HCT116 (cell line): ENCODE results near the gene SEPTIN6. TPM values are rescaled to one million over a fixed set of nuclear protein-coding genes. Genes with fewer than 3 reads are reported as not detected.

Experiments
- ATAC-seq: fragments of 200-7000 bp; cut with Tn5 transposase; 2 replicates; pipeline ENCODE4 v1.9.1; 2020; ENCODE audit warnings: mild to moderate bottlenecking, moderate library complexity
- BruUV-seq: library from RNA; stranded (reverse); fragments of 400-500 nt; replicated peaks from 2 replicates; lab custom pipeline; 2021; lab: Mats Ljungman, UMichigan
- CTCF ChIA-PET: fragments of 300-600 bp; sonication (Branson Sonifier 250); formaldehyde crosslinking; loops from one replicate; lab custom pipeline; 2021; ENCODE audit warnings: antibody characterized with exemption; lab: Charles Lee
- POLR2A ChIA-PET: fragments of 300-600, 350-600 bp; sonication (Branson Sonifier 250); formaldehyde crosslinking; loops from one replicate; lab custom pipeline; 2021; ENCODE audit warnings: antibody characterized with exemption; lab: Charles Lee
- RAD21 ChIA-PET, 2 experiments: fragments of 300-600 bp; sonication (Branson Sonifier 250); formaldehyde crosslinking; loops; one replicate each; lab custom pipeline; 2023; ENCODE audit warnings: low total read pairs in 2 of 2; ENCODE audit not compliant: uncharacterized antibody in 2 of 2, unreplicated experiment in 2 of 2, low non-redundant PET in 1 of 2; lab: Charles Lee
- DNase-seq: peaks from one replicate; pipeline ENCODE4 v3.0.0-alpha.2; 2010; ENCODE audit warnings: low read depth, low spot score
- H2AFZ ChIP-seq: fragments of 200-600 bp; shearing (Covaris generic), sonication (generic); 2 replicates; pipeline ENCODE4 v1.6.1; 2017; ENCODE audit warnings: low read depth, mixed run types, mixed read lengths, antibody characterized with exemption, low read length; ENCODE audit not compliant: poor library complexity, severe bottlenecking
- H3K27ac ChIP-seq: 2 replicates; pipeline ENCODE4 v1.5.1; 2012; ENCODE audit warnings: low read depth, low read length
- H3K27me3 ChIP-seq: fragments of 200-600 bp; sonication (generic); 2 replicates; pipeline ENCODE4 v1.6.1; 2016; ENCODE audit warnings: mixed run types, low read length, mixed read lengths; ENCODE audit not compliant: insufficient read depth
- H3K36me3 ChIP-seq, 2 experiments: fragments of 200-500 bp in 1 of 2; fragments of 200-600 bp in 1 of 2; sonication (Bioruptor generic) in 1 of 2; sonication (generic) in 1 of 2; 2 replicates each; pipeline versions ENCODE4 v1.5.1 to v1.6.1; 2014 to 2016; ENCODE audit warnings: low read length in 2 of 2, inconsistent platforms in 1 of 2, mixed read lengths in 1 of 2, mixed run types in 1 of 2; ENCODE audit not compliant: insufficient read depth in 2 of 2, control insufficient read depth in 1 of 2
- H3K4me1 ChIP-seq, 2 experiments: fragments of 200-600 bp in 1 of 2; sonication (generic) in 1 of 2; 2 replicates each; pipeline versions ENCODE4 v1.5.1 to v1.6.1; 2012 to 2017; ENCODE audit warnings: low read length in 2 of 2, inconsistent platforms in 1 of 2, mild to moderate bottlenecking in 1 of 2, mixed read lengths in 1 of 2, mixed run types in 1 of 2, moderate library complexity in 1 of 2; ENCODE audit not compliant: insufficient read depth in 2 of 2, control insufficient read depth in 1 of 2
- H3K4me2 ChIP-seq: fragments of 200-600 bp; sonication (generic); 2 replicates; pipeline ENCODE4 v1.6.1; 2017; ENCODE audit warnings: mixed run types, low read length, mixed read lengths
- H3K4me3 ChIP-seq, 2 experiments: fragments of 200-600 bp in 1 of 2; sonication (generic) in 1 of 2; replicated peaks in 1 of 2; 2 replicates each; pipeline ENCODE4 v1.5.1; 2011 to 2016; ENCODE audit warnings: low read length in 2 of 2, control low read depth in 1 of 2, low read depth in 1 of 2, mild to moderate bottlenecking in 1 of 2, mixed read lengths in 1 of 2, mixed run types in 1 of 2
- H3K79me2 ChIP-seq: fragments of 200-600 bp; sonication (generic); 2 replicates; pipeline ENCODE4 v1.6.1; 2017; ENCODE audit warnings: mild to moderate bottlenecking, mixed run types, low read length, moderate library complexity, mixed read lengths; ENCODE audit not compliant: insufficient read depth
- H3K9ac ChIP-seq: fragments of 200-600 bp; sonication (generic); 2 replicates; pipeline ENCODE4 v1.6.1; 2016; ENCODE audit warnings: low read length, mixed read lengths
- H3K9me2 ChIP-seq: fragments of 200-600 bp; sonication (generic), shearing (Covaris generic); 2 replicates; pipeline ENCODE4 v1.6.1; 2017; ENCODE audit warnings: mixed run types, mild to moderate bottlenecking, moderate library complexity; ENCODE audit not compliant: insufficient read depth
- H3K9me3 ChIP-seq, 2 experiments: fragments of 200-500 bp in 1 of 2; fragments of 200-600 bp in 1 of 2; sonication (Bioruptor generic) in 1 of 2; sonication (generic) in 1 of 2; 2 replicates each; pipeline ENCODE4 v1.6.1; 2014 to 2017; ENCODE audit warnings: low read length in 2 of 2, mixed read lengths in 2 of 2, inconsistent platforms in 1 of 2, low read depth in 1 of 2, mild to moderate bottlenecking in 1 of 2, mixed run types in 1 of 2, moderate library complexity in 1 of 2; ENCODE audit not compliant: control insufficient read depth in 1 of 2, insufficient read depth in 1 of 2
- H4K20me1 ChIP-seq: fragments of 200-600 bp; sonication (generic), shearing (Covaris generic); 2 replicates; pipeline ENCODE4 v1.6.1; 2017; ENCODE audit warnings: mixed run types, mild to moderate bottlenecking, moderate library complexity; ENCODE audit not compliant: insufficient read depth
- ATF3 ChIP-seq: IDR thresholded peaks from 2 replicates; pipeline ENCODE4 v1.6.1; 2012
- CBX3 ChIP-seq: IDR thresholded peaks from 2 replicates; pipeline ENCODE4 v1.6.1; 2012; ENCODE audit warnings: low read depth
- CTCF ChIP-seq, 3 experiments: fragments of 200-600 bp in 1 of 3; sonication (generic) in 1 of 3; IDR thresholded peaks in 2 of 3; conservative IDR thresholded peaks in 1 of 3; 2 replicates each; pipeline ENCODE4 v1.5.1; 2012 to 2017; ENCODE audit warnings: low read depth in 2 of 3, low read length in 2 of 3, antibody characterized with exemption in 1 of 3, borderline replicate concordance in 1 of 3, control low read depth in 1 of 3, mild to moderate bottlenecking in 1 of 3, mixed read lengths in 1 of 3, mixed run types in 1 of 3, moderate library complexity in 1 of 3; ENCODE audit not compliant: insufficient read depth in 1 of 3
- ELF1 ChIP-seq: IDR thresholded peaks from 2 replicates; pipeline ENCODE4 v1.6.1; 2012; ENCODE audit warnings: low read depth, borderline replicate concordance
- EZH2 ChIP-seq: fragments of 200-600 bp; sonication (generic); IDR thresholded peaks from 2 replicates; pipeline ENCODE4 v1.6.1; 2017; ENCODE audit warnings: antibody characterized with exemption, mixed run types
- EZH2phosphoT487 ChIP-seq: fragments of 200-600 bp; IDR thresholded peaks from 2 replicates; pipeline ENCODE4 v1.6.1; 2018; ENCODE audit warnings: antibody characterized with exemption, borderline replicate concordance
- JUND ChIP-seq: IDR thresholded peaks from 2 replicates; pipeline ENCODE4 v1.6.1; 2012
- POLR2AphosphoS5 ChIP-seq: IDR thresholded peaks from 2 replicates; pipeline ENCODE4 v1.6.1; 2011; ENCODE audit warnings: mild to moderate bottlenecking, low read depth, low read length, moderate library complexity
- RAD21 ChIP-seq: IDR thresholded peaks from 2 replicates; pipeline ENCODE4 v1.6.1; 2012; ENCODE audit warnings: low read depth, mild to moderate bottlenecking
- REST ChIP-seq: IDR thresholded peaks from 2 replicates; pipeline ENCODE4 v1.6.1; 2012; ENCODE audit warnings: low read depth
- SIN3A ChIP-seq: IDR thresholded peaks from 2 replicates; pipeline ENCODE4 v1.6.1; 2012; ENCODE audit warnings: low read depth
- SP1 ChIP-seq: IDR thresholded peaks from 2 replicates; pipeline ENCODE4 v1.6.1; 2012; ENCODE audit warnings: low read depth
- SRF ChIP-seq: IDR thresholded peaks from 2 replicates; pipeline ENCODE4 v1.6.1; 2012; ENCODE audit warnings: low read depth
- TCF7L2 ChIP-seq: IDR thresholded peaks from 2 replicates; pipeline ENCODE4 v1.7.0; 2011; ENCODE audit warnings: borderline replicate concordance, inconsistent platforms; ENCODE audit not compliant: insufficient read depth, insufficient read length; ENCODE audit errors: extremely low read depth
- YY1 ChIP-seq: IDR thresholded peaks from 2 replicates; pipeline ENCODE4 v1.6.1; 2011; ENCODE audit warnings: low read length, low read depth, moderate library complexity, mild to moderate bottlenecking; ENCODE audit not compliant: insufficient replicate concordance; ENCODE audit errors: extremely low read depth
- ZFX ChIP-seq: fragments of 450-650 bp; IDR thresholded peaks from 2 replicates; pipeline ENCODE4 v1.6.1; 2017
- intact Hi-C: fragments of 100-400 bp; cut with micrococcal nuclease; formaldehyde crosslinking; loops from 2 replicates; pipeline ENCODE4 v1.10.0; 2022
- total RNA-seq: library from RNA; stranded (reverse); gene quantifications from one replicate; pipeline ENCODE4 v1.2.1, GENCODE V29; 2021; ENCODE audit not compliant: unreplicated experiment

The SEPTIN6 gene
- total RNA-seq, 1 experiment from 2014 or later, result 10.8 TPM

GRCh38 chrX:119735467-119735866 is 42.5 kb upstream of the SEPTIN6 start:
- TF ChIP-seq YY1 (no peak), SRF (no peak), CBX3 (no peak), TCF7L2 (no peak), EZH2phosphoT487 (no peak), POLR2AphosphoS5 (no peak)
- H3K4me3 ChIP-seq, result no peak overlapping the region
- no peaks in the 10 kb centered on the region for H3K27me3 ChIP-seq
- intact Hi-C loops, result no loop called here
- H3K27ac ChIP-seq, result no peak overlapping the region
- BruUV-seq, result no TSS peak
- DNase-seq (no peak), ATAC-seq (no peak)
- no peaks in the 10 kb centered on the region for H3K9me3 ChIP-seq
- no peaks in the 10 kb centered on the region for H3K9me2 ChIP-seq
- H3K4me2 ChIP-seq, result no peak overlapping the region
- no peak overlapping the region for H3K9ac ChIP-seq
- H3K4me1 ChIP-seq, result no peaks in the 10 kb centered on the region
- no peaks in the 10 kb centered on the region for H3K36me3 ChIP-seq
- H2AFZ ChIP-seq, result no peak overlapping the region
- H4K20me1 ChIP-seq, result no peaks in the 10 kb centered on the region
- POLR2A ChIA-PET, result no interaction called here
- RAD21 ChIA-PET, result no interaction called here
- no peaks in the 10 kb centered on the region for H3K79me2 ChIP-seq
- CTCF ChIA-PET, result no interaction called here

- Histone ChIP-seq H3K4me1 (no peaks in the 10 kb centered on the region), H3K9ac (no peak overlapping the region), H3K79me2 (no peaks in the 10 kb centered on the region), H3K36me3 (no peaks in the 10 kb centered on the region), H3K4me3 (no peak overlapping the region), H3K27me3 (no peaks in the 10 kb centered on the region), H3K9me3 (no peaks in the 10 kb centered on the region), H3K27ac (no peak overlapping the region), H2AFZ (no peak overlapping the region), H4K20me1 (no peaks in the 10 kb centered on the region), H3K4me2 (no peak overlapping the region), H3K9me2 (no peaks in the 10 kb centered on the region)
- no TSS peak for BruUV-seq
- intact Hi-C loops, result no loop called here
- ATAC-seq (no peak), DNase-seq (no peak)
- ChIA-PET CTCF (no interaction called here), POLR2A (interaction anchor here (0.9 kb wide), 1 partner anchor 42 kb away, joined by 3 read pairs; no protein-coding TSS in a partner anchor), RAD21 (no interaction called here)
- TF ChIP-seq JUND (no peak), ATF3 (no peak), ELF1 (no peak), CBX3 (no peak), EZH2phosphoT487 (no peak), POLR2AphosphoS5 (no peak), EZH2 (no peak), REST (no peak), SP1 (no peak), RAD21 (no peak), SIN3A (no peak), ZFX (no peak), CTCF (IDR thresholded peaks at IDR 0.05 in 2 of 3, conservative IDR thresholded peaks at IDR 0.05 in 1 of 3; ENCODE audit: borderline replicate concordance in 1 of 3, insufficient read depth in 1 of 3, low read depth in 2 of 3, low read length in 2 of 3) (no peak), SRF (no peak)
These were observed 42.0 kb upstream of the SEPTIN6 start for GRCh38 chrX:119734897-119735339.
